Liver (tissue), 9 donors: ENCODE data around the gene NTN3. TPM values are rescaled to one million over a fixed set of nuclear protein-coding genes. Genes with fewer than 3 reads are reported as not detected.
A peak's percentile ranks its signal among the peaks of the same experiment; 100 is the strongest.

Experiments
- DNase-seq: peaks from one replicate; pipeline ENCODE4 v3.0.0-alpha.2; 2017; ENCODE audit warnings: low spot score
- H3K27ac ChIP-seq, 2 donors: one replicate each; pipeline ENCODE4 v1.7.0; 2013; ENCODE audit warnings: inconsistent platforms in 2 of 2, low read length in 2 of 2, control low read depth in 1 of 2, low read depth in 1 of 2, mild to moderate bottlenecking in 1 of 2
- H3K27me3 ChIP-seq, 4 donors: one replicate each; pipeline versions ENCODE4 v1.6.1 to v1.7.0; 2013; ENCODE audit warnings: low read length in 3 of 4, inconsistent platforms in 1 of 4, mild to moderate bottlenecking in 1 of 4, moderate library complexity in 1 of 4; ENCODE audit not compliant: control insufficient read depth in 4 of 4, insufficient read depth in 4 of 4
- H3K36me3 ChIP-seq, 4 donors: one replicate each; pipeline versions ENCODE4 v1.6.1 to v1.7.0; 2013; ENCODE audit warnings: low read length in 3 of 4, mild to moderate bottlenecking in 3 of 4, low read depth in 1 of 4, moderate library complexity in 1 of 4; ENCODE audit not compliant: control insufficient read depth in 4 of 4, insufficient read depth in 3 of 4
- H3K4me1 ChIP-seq, 4 donors: one replicate each; pipeline versions ENCODE4 v1.6.1 to v1.7.0; 2013; ENCODE audit warnings: low read length in 3 of 4, mild to moderate bottlenecking in 3 of 4, moderate library complexity in 1 of 4; ENCODE audit not compliant: control insufficient read depth in 4 of 4, insufficient read depth in 4 of 4
- H3K4me3 ChIP-seq, 3 donors: one replicate each; pipeline versions ENCODE4 v1.6.1 to v1.7.0; 2013; ENCODE audit warnings: low read length in 3 of 3, control low read depth in 1 of 3, low read depth in 1 of 3, mild to moderate bottlenecking in 1 of 3
- H3K9ac ChIP-seq, 2 donors: one replicate each; pipeline ENCODE4 v1.7.0; 2013; ENCODE audit warnings: low read length in 2 of 2, mild to moderate bottlenecking in 2 of 2, moderate library complexity in 2 of 2, control low read depth in 1 of 2, low read depth in 1 of 2
- H3K9me3 ChIP-seq, 4 donors: one replicate each; pipeline versions ENCODE4 v1.6.1 to v1.7.0; 2013; ENCODE audit warnings: low read length in 3 of 4; ENCODE audit not compliant: control insufficient read depth in 4 of 4
- EGR1 ChIP-seq, 2 donors: IDR thresholded peaks; 2 replicates each; pipeline ENCODE4 v1.6.1; 2016 to 2018; ENCODE audit warnings: antibody characterized with exemption in 2 of 2, low read depth in 2 of 2
- FOXA2 ChIP-seq: IDR thresholded peaks from 2 replicates; pipeline ENCODE4 v1.6.1; 2016; ENCODE audit warnings: antibody characterized with exemption
- HNF4A ChIP-seq, 2 donors: conservative IDR thresholded peaks; 2 replicates each; pipeline ENCODE4 v1.6.1; 2016; ENCODE audit warnings: antibody characterized with exemption in 2 of 2, mild to moderate bottlenecking in 2 of 2
- JUND ChIP-seq, 2 donors: IDR thresholded peaks; 2 replicates each; pipeline ENCODE4 v1.6.1; 2016; ENCODE audit warnings: antibody characterized with exemption in 2 of 2
- MAX ChIP-seq: IDR thresholded peaks from 2 replicates; pipeline ENCODE4 v1.6.1; 2016; ENCODE audit warnings: antibody characterized with exemption
- NR2F2 ChIP-seq: IDR thresholded peaks from 2 replicates; pipeline ENCODE4 v1.6.1; 2016; ENCODE audit warnings: antibody characterized with exemption
- RAD21 ChIP-seq, 2 donors: IDR thresholded peaks; 2 replicates each; pipeline ENCODE4 v1.6.1; 2016; ENCODE audit warnings: antibody characterized with exemption in 2 of 2, mild to moderate bottlenecking in 2 of 2
- REST ChIP-seq: IDR thresholded peaks from 2 replicates; pipeline ENCODE4 v1.6.1; 2016; ENCODE audit warnings: antibody characterized with exemption, mild to moderate bottlenecking
- RXRA ChIP-seq, 2 donors: IDR thresholded peaks; 2 replicates each; pipeline ENCODE4 v1.6.1; 2017 to 2018; ENCODE audit warnings: antibody characterized with exemption in 2 of 2, mild to moderate bottlenecking in 1 of 2
- SP1 ChIP-seq: IDR thresholded peaks from 2 replicates; pipeline ENCODE4 v1.6.1; 2018; ENCODE audit warnings: antibody characterized with exemption, mild to moderate bottlenecking
- TAF1 ChIP-seq: conservative IDR thresholded peaks from 2 replicates; pipeline ENCODE4 v1.6.1; 2016; ENCODE audit warnings: antibody characterized with exemption, mild to moderate bottlenecking
- YY1 ChIP-seq: IDR thresholded peaks from 2 replicates; pipeline ENCODE4 v1.6.1; 2016; ENCODE audit warnings: antibody characterized with exemption, mild to moderate bottlenecking
- ZBTB33 ChIP-seq: IDR thresholded peaks from 2 replicates; pipeline ENCODE4 v1.6.1; 2016; ENCODE audit warnings: antibody characterized with exemption
- WGBS: extraction: QIAGEN DNeasy Blood & Tissue Kit; methylation state at CpG from one replicate; pipeline ENCODE4 v1.1.7; 2013; 5-methylcytosine and 5-hydroxymethylcytosine counted together
- polyA plus RNA-seq, 2 donors: library from polyadenylated mRNA; stranded (reverse) in 1 of 2; unstranded in 1 of 2; fragments of 200-250 nt in 1 of 2; fragments of >200 nt in 1 of 2; fragmentation: Nextera tagmentation in 1 of 2; extraction: Ambion mirVana in 1 of 2; gene quantifications; one replicate each; pipeline versions ENCODE4 v1.2.1 to v1.2.3, GENCODE V29; 2013 to 2015
- total RNA-seq, 2 donors: library from RNA; depleted of rRNA; stranded (reverse); fragments of >200 nt; gene quantifications; one replicate each; pipeline ENCODE4 v1.2.3, GENCODE V29; 2014
- TF ChIP-seq, protein P1 (sequence below): IDR thresholded peaks from 2 replicates; pipeline ENCODE4 v1.6.1; 2016; ENCODE audit warnings: antibody characterized with exemption
- donor health status: healthy.
- donor health status: healthy.
- donor health status: healthy.
- donor health status: healthy.
- donor health status: healthy.

Gene NTN3
- total and polyA plus RNA-seq, 4 donors: 0.19 to 2.3 (median 0.28) TPM; not detected in 1

DNA sequence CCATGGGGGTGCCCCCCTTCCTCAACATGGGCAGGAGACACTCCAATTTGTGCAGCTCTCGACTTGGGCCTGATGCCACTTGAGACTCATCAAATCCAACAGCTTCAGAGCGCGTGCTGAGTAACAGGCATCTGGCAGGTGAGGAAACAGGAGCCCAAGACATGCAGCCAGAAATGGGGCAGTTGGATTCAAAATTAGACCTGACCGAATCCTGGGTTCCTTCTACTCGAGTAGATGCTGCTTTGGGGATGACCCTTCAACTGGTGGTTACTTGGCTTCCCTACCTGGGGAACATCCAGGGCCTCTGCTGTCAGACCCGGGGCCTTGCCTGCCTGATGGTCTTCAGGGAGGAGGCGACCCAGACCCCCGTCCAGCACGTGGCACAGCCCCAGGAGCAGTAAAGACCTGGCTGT, 488 bp upstream of the NTN3 start (continued):
- no peak for TF ChIP-seq EGR1 (IDR thresholded peaks at IDR 0.05; ENCODE audit: low read depth in 2 of 2)
- TF ChIP-seq YY1: no peak
- no peak for TF ChIP-seq MAX
- no peak for TF ChIP-seq RAD21 (IDR thresholded peaks at IDR 0.05)
- TF ChIP-seq RXRA (IDR thresholded peaks at IDR 0.05): no peak
- no peak for TF ChIP-seq SP1
- TF ChIP-seq FOXA2: no peak

DNA sequence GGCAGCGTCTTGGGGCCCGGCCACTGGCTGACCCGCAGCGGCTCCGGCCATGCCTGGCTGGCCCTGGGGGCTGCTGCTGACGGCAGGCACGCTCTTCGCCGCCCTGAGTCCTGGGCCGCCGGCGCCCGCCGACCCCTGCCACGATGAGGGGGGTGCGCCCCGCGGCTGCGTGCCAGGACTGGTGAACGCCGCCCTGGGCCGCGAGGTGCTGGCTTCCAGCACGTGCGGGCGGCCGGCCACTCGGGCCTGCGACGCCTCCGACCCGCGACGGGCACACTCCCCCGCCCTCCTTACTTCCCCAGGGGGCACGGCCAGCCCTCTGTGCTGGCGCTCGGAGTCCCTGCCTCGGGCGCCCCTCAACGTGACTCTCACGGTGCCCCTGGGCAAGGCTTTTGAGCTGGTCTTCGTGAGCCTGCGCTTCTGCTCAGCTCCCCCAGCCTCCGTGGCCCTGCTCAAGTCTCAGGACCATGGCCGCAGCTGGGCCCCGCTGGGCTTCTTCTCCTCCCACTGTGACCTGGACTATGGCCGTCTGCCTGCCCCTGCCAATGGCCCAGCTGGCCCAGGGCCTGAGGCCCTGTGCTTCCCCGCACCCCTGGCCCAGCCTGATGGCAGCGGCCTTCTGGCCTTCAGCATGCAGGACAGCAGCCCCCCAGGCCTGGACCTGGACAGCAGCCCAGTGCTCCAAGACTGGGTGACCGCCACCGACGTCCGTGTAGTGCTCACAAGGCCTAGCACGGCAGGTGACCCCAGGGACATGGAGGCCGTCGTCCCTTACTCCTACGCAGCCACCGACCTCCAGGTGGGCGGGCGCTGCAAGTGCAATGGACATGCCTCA, 773 bp downstream of the NTN3 start:
- peaks cover 48 to 82% (median 60%) of the 10 kb centered on the region in 4 donors for H3K4me1 ChIP-seq
- TF ChIP-seq SP1: peak; percentile 78
- peak; percentile 78 to 86 for TF ChIP-seq HNF4A (conservative IDR thresholded peaks at IDR 0.05)
- no peak for TF ChIP-seq REST
- TF ChIP-seq RXRA (IDR thresholded peaks at IDR 0.05): peak in 1 of 2 donors; percentile 49
- peak in 1 of 2 donors; percentile 27 for TF ChIP-seq EGR1 (IDR thresholded peaks at IDR 0.05; ENCODE audit: low read depth in 2 of 2)
- peak; percentile 91 for TF ChIP-seq YY1
- 22% methylated on average over 61 of the region's 61 CpGs for WGBS
- no peaks in the 10 kb centered on the region for H3K36me3 ChIP-seq
- H3K9ac ChIP-seq: no peak overlapping the region
- no peak for DNase-seq
- peak overlapping the region in 2 of 3 donors; percentile 11 to 30 for H3K4me3 ChIP-seq
- peak overlapping the region; percentile 45 to 74 for H3K27ac ChIP-seq
- no peaks in the 10 kb centered on the region for H3K9me3 ChIP-seq
- no peaks in the 10 kb centered on the region for H3K27me3 ChIP-seq

GRCh38 chr16:2472488-2472864, 1.4 kb downstream of the NTN3 start:
- H3K27ac ChIP-seq: peak overlapping the region in 1 of 2 donors; percentile 74
- no peaks in the 10 kb centered on the region for H3K27me3 ChIP-seq
- 86% methylated on average over 27 of the region's 27 CpGs for WGBS
- H3K4me3 ChIP-seq: no peak overlapping the region
- TF ChIP-seq RAD21 (IDR thresholded peaks at IDR 0.05): no peak
- TF ChIP-seq HNF4A (conservative IDR thresholded peaks at IDR 0.05): no peak
- TF ChIP-seq, protein P1, sequence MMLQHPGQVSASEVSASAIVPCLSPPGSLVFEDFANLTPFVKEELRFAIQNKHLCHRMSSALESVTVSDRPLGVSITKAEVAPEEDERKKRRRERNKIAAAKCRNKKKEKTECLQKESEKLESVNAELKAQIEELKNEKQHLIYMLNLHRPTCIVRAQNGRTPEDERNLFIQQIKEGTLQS: no peak
- no peak for TF ChIP-seq TAF1
- no peak for TF ChIP-seq MAX
- no peak for TF ChIP-seq ZBTB33
- no peak for TF ChIP-seq JUND (IDR thresholded peaks at IDR 0.05)
- no peak for TF ChIP-seq RXRA (IDR thresholded peaks at IDR 0.05)
- TF ChIP-seq YY1: no peak
- TF ChIP-seq NR2F2: no peak
- TF ChIP-seq REST: no peak
- H3K9me3 ChIP-seq: no peaks in the 10 kb centered on the region
- H3K4me1 ChIP-seq: peaks cover 47 to 81% (median 63%) of the 10 kb centered on the region in 4 donors
- no peak overlapping the region for H3K9ac ChIP-seq
- no peak for DNase-seq
- no peaks in the 10 kb centered on the region for H3K36me3 ChIP-seq
